Measurements from ENCODE around the gene FASTKD2. TPM values are rescaled to one million over a fixed set of nuclear protein-coding genes. Genes with fewer than 3 reads are reported as not detected.
"Not testable (repeated sequence)": the region's sequence is repeated elsewhere in the genome, so short reads cannot be mapped to it uniquely, and the experiment has no call there.

Gene FASTKD2
- total RNA-seq, 1 donor from 2014 or later = 28.6 TPM

GRCh38 chr2:206801418-206802189 lies 36.2 kb downstream of the FASTKD2 start:
- H3K4me1 Mint-ChIP-seq (ENCODE audit: low read depth) = peaks cover 3% of the 10 kb centered on the region
- TF ChIP-seq CTCF (IDR thresholded peaks at IDR 0.05; ENCODE audit: unreplicated experiment) = no peak
- DNase-seq (ENCODE audit: low spot score, unreplicated experiment) = no peak
- no peaks in the 10 kb centered on the region for H3K36me3 Mint-ChIP-seq (ENCODE audit: insufficient read depth)
- no peak overlapping the region for H3K4me3 Mint-ChIP-seq (ENCODE audit: low read depth)
- H3K9me3 Mint-ChIP-seq (ENCODE audit: low read depth) = no peaks in the 10 kb centered on the region
- peaks cover 3% of the 10 kb centered on the region for H3K27me3 Mint-ChIP-seq
- H3K27ac Mint-ChIP-seq = no peak overlapping the region

- H3K9me3 Mint-ChIP-seq (ENCODE audit: low read depth) = no peaks in the 10 kb centered on the region
- peaks cover 7% of the 10 kb centered on the region for H3K27me3 Mint-ChIP-seq
- peaks cover 6% of the 10 kb centered on the region for H3K4me1 Mint-ChIP-seq (ENCODE audit: low read depth)
- TF ChIP-seq CTCF (IDR thresholded peaks at IDR 0.05; ENCODE audit: unreplicated experiment) = no peak
- no peak overlapping the region for H3K27ac Mint-ChIP-seq
- no peaks in the 10 kb centered on the region for H3K36me3 Mint-ChIP-seq (ENCODE audit: insufficient read depth)
- no peak for DNase-seq (ENCODE audit: low spot score, unreplicated experiment)
- no peak overlapping the region for H3K4me3 Mint-ChIP-seq (ENCODE audit: low read depth)
Observed at GRCh38 chr2:206802654-206803514, 37.5 kb downstream of the FASTKD2 start.

DNA sequence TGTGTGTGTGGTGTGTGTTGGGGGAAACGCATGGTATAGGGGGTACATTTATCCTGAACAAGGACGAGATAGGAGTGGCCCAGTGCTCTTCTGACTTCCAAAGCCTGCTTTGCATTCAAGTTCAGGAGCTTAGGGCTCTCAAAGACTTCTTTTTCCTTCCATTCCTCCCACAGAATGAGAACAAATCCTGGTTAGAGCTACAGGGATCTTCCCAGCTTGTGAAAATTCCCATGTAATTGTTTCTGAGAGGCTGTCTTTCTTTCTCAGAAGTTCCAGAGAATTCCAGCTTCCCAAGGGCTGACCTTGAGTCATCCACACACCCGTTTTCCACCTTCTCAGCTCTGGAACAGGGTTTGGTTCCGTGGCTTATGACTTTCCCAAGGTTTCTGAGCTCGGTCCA lies 38.9 kb downstream of the FASTKD2 start:
- no peaks in the 10 kb centered on the region for H3K36me3 Mint-ChIP-seq (ENCODE audit: insufficient read depth)
- TF ChIP-seq CTCF (IDR thresholded peaks at IDR 0.05; ENCODE audit: unreplicated experiment) = no peak
- peaks cover 6% of the 10 kb centered on the region for H3K4me1 Mint-ChIP-seq (ENCODE audit: low read depth)
- H3K27me3 Mint-ChIP-seq = peaks cover 19% of the 10 kb centered on the region
- H3K4me3 Mint-ChIP-seq (ENCODE audit: low read depth) = no peak overlapping the region
- no peak for DNase-seq (ENCODE audit: low spot score, unreplicated experiment)
- no peak overlapping the region for H3K27ac Mint-ChIP-seq
- no peaks in the 10 kb centered on the region for H3K9me3 Mint-ChIP-seq (ENCODE audit: low read depth)

DNA sequence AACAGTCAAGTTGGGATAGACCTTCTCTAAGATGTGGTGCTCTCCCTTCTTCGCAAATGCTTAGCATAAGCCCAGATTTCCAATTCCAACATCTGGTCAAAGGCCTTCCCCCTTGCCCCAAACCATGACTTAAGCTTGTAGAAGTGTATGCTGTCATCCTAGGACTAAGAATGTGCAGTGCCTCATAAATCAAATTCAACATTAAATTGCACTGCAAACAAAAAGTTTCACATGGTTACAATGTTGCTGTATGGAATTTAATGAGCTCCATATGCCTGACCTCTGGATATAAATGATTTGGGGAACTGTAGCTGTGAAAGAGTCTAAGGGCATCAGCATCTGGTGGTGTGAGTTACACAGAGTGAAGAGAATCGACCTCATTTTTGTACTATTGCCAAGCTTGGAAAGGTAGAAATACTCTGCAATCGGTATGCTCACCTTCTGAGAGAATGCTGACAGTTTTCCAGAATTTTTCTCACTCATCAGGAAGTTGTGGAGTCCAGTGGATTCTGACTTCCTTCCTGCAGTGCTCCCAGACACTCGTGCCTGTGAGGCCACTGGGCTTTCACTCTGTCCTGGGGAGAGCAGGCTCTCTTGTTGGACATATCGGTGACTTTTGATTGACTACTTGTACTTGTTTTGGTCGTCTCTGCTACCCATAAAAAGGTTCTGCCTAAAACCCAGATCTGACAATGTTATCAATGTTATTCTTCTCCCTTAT lies 40.6 kb downstream of the FASTKD2 start:
- peaks cover 3% of the 10 kb centered on the region for H3K4me1 Mint-ChIP-seq (ENCODE audit: low read depth)
- no peak overlapping the region for H3K4me3 Mint-ChIP-seq (ENCODE audit: low read depth)
- H3K9me3 Mint-ChIP-seq (ENCODE audit: low read depth) = no peaks in the 10 kb centered on the region
- no peak overlapping the region for H3K27ac Mint-ChIP-seq
- TF ChIP-seq CTCF (IDR thresholded peaks at IDR 0.05; ENCODE audit: unreplicated experiment) = no peak
- DNase-seq (ENCODE audit: low spot score, unreplicated experiment) = no peak
- H3K36me3 Mint-ChIP-seq (ENCODE audit: insufficient read depth) = no peaks in the 10 kb centered on the region
- H3K27me3 Mint-ChIP-seq = peaks cover 36% of the 10 kb centered on the region

GRCh38 chr2:206807624-206808023 lies 42.2 kb downstream of the FASTKD2 start:
- not testable (repeated sequence) for H3K36me3 Mint-ChIP-seq (ENCODE audit: insufficient read depth); H3K4me1 Mint-ChIP-seq (ENCODE audit: low read depth); DNase-seq (ENCODE audit: low spot score, unreplicated experiment); H3K9me3 Mint-ChIP-seq (ENCODE audit: low read depth); H3K4me3 Mint-ChIP-seq (ENCODE audit: low read depth); H3K27ac Mint-ChIP-seq
- peaks cover 49% of the 10 kb centered on the region for H3K27me3 Mint-ChIP-seq

- DNase-seq (ENCODE audit: low spot score, unreplicated experiment); H3K4me3 Mint-ChIP-seq (ENCODE audit: low read depth); H3K4me1 Mint-ChIP-seq (ENCODE audit: low read depth); H3K9me3 Mint-ChIP-seq (ENCODE audit: low read depth); H3K36me3 Mint-ChIP-seq (ENCODE audit: insufficient read depth); H3K27ac Mint-ChIP-seq: not testable (repeated sequence)
- H3K27me3 Mint-ChIP-seq = peaks cover 59% of the 10 kb centered on the region
Observed at GRCh38 chr2:206812471-206812870, 47.1 kb downstream of the FASTKD2 start.

All from progenitor cell of endocrine pancreas (in vitro differentiated cells).